Measurements from ENCODE around the gene DEPDC1B.
"Not testable (repeated sequence)": the region's sequence is repeated elsewhere in the genome, so short reads cannot be mapped to it uniquely, and the experiment has no call there.

DEPDC1B gene

GRCh38 chr5:60727033-60727679 lies 27.2 kb upstream of the DEPDC1B start:
- H3K4me3 ChIP-seq (ENCODE audit: low read depth, low read length), result no peak overlapping the region
- TF ChIP-seq, protein P1, sequence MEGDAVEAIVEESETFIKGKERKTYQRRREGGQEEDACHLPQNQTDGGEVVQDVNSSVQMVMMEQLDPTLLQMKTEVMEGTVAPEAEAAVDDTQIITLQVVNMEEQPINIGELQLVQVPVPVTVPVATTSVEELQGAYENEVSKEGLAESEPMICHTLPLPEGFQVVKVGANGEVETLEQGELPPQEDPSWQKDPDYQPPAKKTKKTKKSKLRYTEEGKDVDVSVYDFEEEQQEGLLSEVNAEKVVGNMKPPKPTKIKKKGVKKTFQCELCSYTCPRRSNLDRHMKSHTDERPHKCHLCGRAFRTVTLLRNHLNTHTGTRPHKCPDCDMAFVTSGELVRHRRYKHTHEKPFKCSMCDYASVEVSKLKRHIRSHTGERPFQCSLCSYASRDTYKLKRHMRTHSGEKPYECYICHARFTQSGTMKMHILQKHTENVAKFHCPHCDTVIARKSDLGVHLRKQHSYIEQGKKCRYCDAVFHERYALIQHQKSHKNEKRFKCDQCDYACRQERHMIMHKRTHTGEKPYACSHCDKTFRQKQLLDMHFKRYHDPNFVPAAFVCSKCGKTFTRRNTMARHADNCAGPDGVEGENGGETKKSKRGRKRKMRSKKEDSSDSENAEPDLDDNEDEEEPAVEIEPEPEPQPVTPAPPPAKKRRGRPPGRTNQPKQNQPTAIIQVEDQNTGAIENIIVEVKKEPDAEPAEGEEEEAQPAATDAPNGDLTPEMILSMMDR (IDR thresholded peaks at IDR 0.05; ENCODE audit: borderline replicate concordance, insufficient read depth, low read depth, low read length), result no peak

DNA sequence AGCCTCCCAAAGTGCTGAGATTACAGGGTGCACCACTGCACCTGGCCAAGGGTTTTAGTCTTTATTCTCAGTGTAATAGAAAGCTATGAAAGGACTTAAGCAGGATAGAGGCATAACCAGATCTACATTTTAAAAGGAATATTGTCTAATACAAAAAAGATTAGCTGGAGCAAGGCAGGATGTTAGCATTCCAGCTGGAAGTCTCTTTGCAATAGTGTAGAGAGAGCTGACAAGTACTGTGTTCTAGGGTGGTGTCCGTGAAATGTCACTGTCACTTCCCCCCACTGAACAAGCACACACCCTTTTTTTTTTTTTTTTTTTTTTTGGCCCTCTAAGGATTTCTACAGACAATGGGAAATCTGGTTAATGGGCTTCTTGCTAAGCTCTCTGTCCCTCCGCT lies 24.2 kb upstream of the DEPDC1B start:
- TF ChIP-seq, protein P1 (IDR thresholded peaks at IDR 0.05; ENCODE audit: borderline replicate concordance, insufficient read depth, low read depth, low read length), result no peak
- no peak overlapping the region for H3K4me3 ChIP-seq (ENCODE audit: low read depth, low read length)

DNA sequence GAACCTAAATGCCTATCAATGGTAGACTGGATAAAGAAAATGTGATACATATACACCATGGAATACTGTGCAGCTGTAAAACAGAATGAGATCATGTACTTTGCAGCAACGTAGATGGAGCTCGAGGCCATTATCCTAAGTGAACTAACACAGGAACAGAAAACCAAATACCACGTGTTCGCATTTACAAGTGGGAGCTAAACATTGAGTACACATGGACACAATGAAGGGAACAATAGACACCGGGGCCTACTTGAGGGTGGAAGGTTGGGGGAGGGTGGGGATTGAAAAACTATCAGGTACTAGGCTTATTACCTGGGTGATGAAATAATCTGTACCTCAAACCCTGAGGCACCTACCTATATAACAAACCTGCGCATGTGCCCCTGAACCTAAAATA lies 22.4 kb upstream of the DEPDC1B start:
- no peak overlapping the region for H3K4me3 ChIP-seq (ENCODE audit: low read depth, low read length)
- TF ChIP-seq, protein P1 (IDR thresholded peaks at IDR 0.05; ENCODE audit: borderline replicate concordance, insufficient read depth, low read depth, low read length), result no peak

DNA sequence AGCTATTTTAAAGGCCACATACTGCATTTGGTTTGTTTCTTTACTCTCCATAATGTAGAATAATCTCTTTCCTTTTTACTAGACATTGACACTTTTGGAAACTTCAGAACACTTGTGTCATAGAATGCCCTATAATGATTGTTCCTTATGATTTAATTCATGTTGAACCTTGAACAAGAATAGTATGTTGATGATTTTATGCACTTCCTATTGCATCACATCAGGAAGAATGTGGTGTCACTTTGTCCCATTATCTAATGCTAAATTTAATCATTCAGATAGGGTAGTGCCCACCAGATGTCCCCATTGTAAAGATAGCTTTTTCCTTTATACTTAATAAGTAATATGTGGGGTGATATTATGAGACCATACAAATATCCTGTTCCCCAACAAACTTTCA lies 19.4 kb upstream of the DEPDC1B start:
- TF ChIP-seq, protein P1 (IDR thresholded peaks at IDR 0.05; ENCODE audit: borderline replicate concordance, insufficient read depth, low read depth, low read length), result no peak
- H3K4me3 ChIP-seq (ENCODE audit: low read depth, low read length), result no peak overlapping the region

- TF ChIP-seq, protein P1 (IDR thresholded peaks at IDR 0.05; ENCODE audit: borderline replicate concordance, insufficient read depth, low read depth, low read length), result no peak
- no peak overlapping the region for H3K4me3 ChIP-seq (ENCODE audit: low read depth, low read length)
Observed at GRCh38 chr5:60718166-60718892, 18.4 kb upstream of the DEPDC1B start.

DNA sequence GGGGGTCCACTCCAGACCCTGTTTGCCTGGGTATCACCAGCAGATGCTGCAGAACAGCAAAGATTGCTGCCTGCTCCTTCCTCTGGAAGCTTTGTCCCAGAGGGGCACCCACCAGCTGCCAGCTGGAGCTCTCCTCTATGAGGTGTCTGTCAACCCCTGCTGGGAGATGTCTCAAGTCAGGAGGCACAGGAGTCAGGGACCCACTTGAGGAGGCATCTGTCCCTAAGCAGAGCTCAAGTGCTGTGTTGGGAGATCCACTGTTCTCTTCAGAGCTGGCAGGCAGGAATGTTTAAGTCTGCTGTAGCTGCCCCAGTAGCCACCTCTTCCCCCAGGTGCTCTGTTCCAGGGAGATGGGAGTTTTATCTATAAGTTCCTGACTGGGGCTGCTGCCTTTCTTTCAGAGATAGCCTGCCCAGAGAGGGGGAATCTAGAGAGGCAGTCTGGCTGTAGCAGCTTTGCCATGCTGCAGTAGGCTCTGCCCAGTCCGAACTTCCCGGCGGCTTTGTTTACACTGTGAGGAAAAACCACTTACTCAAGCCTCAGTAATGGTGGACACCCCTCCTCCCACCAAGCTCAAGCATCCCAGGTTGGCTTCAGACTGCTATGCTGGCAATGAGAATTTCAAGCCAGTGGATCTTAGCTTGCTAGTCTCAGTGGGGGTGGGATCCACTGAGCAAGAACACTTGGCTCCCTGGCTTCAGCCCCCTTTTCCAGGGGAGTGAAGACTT lies 15.4 kb upstream of the DEPDC1B start:
- H3K4me3 ChIP-seq (ENCODE audit: low read depth, low read length), result not testable (repeated sequence)

- TF ChIP-seq, protein P1 (IDR thresholded peaks at IDR 0.05; ENCODE audit: borderline replicate concordance, insufficient read depth, low read depth, low read length), result no peak
- no peak overlapping the region for H3K4me3 ChIP-seq (ENCODE audit: low read depth, low read length)
Observed at GRCh38 chr5:60712950-60713349, 13.0 kb upstream of the DEPDC1B start.

GRCh38 chr5:60711892-60712291 lies 11.9 kb upstream of the DEPDC1B start:
- not testable (repeated sequence) for H3K4me3 ChIP-seq (ENCODE audit: low read depth, low read length)
